Brain microvascular endothelial cell (primary cell): ENCODE results near the gene PEX12.
"Not testable (repeated sequence)": the region's sequence is repeated elsewhere in the genome, so short reads cannot be mapped to it uniquely, and the experiment has no call there.

Experiments used
- DNase-seq: peaks from one replicate; pipeline ENCODE4 v3.0.0-alpha.2; 2020
- H3K27ac ChIP-seq: fragments of 250-450 bp; sonication (Bioruptor Pico); 2 replicates; pipeline ENCODE4 v1.5.1; 2020; ENCODE audit warnings: mild to moderate bottlenecking, moderate library complexity
- H3K27me3 ChIP-seq: fragments of 250-450 bp; sonication (Bioruptor Pico); replicated peaks from 2 replicates; pipeline ENCODE4 v1.5.1; 2020; ENCODE audit warnings: mild to moderate bottlenecking
- H3K36me3 ChIP-seq: fragments of 250-450 bp; sonication (Bioruptor Pico); replicated peaks from 2 replicates; pipeline ENCODE4 v1.5.1; 2020; ENCODE audit warnings: mild to moderate bottlenecking
- H3K4me3 ChIP-seq: 2 replicates; pipeline ENCODE4 v1.5.1; 2011; ENCODE audit warnings: low read depth, mild to moderate bottlenecking, control low read depth, low read length, moderate library complexity
- in situ Hi-C: cut with HindIII; loops from 2 replicates; pipeline ENCODE4 v1.10.0; 2017; ENCODE audit warnings: low sequenced_read_pairs, low pct_ligation_motif_present
- TF ChIP-seq, protein P1 (sequence below): IDR thresholded peaks from 2 replicates; pipeline ENCODE4 v1.5.1; 2011; ENCODE audit warnings: low read depth, mild to moderate bottlenecking, moderate library complexity, low read length, control low read depth, inconsistent platforms; ENCODE audit errors: missing control alignments

PEX12 gene

DNA sequence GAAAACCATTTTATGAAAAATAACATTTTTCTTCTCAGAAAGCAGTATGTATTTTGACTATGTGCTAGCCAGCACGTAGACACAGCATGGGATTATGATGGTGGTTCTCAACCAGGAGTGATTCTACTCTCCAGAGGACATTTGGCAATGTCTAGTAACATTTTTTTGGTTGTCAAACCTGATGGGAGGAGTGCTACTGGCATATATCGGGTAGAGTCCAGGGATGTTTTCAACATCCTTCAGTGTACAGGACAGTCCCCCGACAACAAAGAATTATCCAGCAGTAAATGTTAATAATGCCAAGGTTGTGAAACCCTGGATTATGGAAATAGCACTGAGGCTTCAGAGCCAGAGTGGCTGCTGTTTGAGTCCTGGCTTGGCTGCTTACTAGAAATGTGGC is 36.4 kb upstream of the PEX12 start:
- in situ Hi-C loops = no loop called here
- H3K4me3 ChIP-seq = no peak overlapping the region
- DNase-seq = no peak
- no peaks in the 10 kb centered on the region for H3K27me3 ChIP-seq
- no peak overlapping the region for H3K27ac ChIP-seq
- TF ChIP-seq, protein P1, sequence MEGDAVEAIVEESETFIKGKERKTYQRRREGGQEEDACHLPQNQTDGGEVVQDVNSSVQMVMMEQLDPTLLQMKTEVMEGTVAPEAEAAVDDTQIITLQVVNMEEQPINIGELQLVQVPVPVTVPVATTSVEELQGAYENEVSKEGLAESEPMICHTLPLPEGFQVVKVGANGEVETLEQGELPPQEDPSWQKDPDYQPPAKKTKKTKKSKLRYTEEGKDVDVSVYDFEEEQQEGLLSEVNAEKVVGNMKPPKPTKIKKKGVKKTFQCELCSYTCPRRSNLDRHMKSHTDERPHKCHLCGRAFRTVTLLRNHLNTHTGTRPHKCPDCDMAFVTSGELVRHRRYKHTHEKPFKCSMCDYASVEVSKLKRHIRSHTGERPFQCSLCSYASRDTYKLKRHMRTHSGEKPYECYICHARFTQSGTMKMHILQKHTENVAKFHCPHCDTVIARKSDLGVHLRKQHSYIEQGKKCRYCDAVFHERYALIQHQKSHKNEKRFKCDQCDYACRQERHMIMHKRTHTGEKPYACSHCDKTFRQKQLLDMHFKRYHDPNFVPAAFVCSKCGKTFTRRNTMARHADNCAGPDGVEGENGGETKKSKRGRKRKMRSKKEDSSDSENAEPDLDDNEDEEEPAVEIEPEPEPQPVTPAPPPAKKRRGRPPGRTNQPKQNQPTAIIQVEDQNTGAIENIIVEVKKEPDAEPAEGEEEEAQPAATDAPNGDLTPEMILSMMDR = no peak
- H3K36me3 ChIP-seq = peaks cover 18% of the 10 kb centered on the region

DNA sequence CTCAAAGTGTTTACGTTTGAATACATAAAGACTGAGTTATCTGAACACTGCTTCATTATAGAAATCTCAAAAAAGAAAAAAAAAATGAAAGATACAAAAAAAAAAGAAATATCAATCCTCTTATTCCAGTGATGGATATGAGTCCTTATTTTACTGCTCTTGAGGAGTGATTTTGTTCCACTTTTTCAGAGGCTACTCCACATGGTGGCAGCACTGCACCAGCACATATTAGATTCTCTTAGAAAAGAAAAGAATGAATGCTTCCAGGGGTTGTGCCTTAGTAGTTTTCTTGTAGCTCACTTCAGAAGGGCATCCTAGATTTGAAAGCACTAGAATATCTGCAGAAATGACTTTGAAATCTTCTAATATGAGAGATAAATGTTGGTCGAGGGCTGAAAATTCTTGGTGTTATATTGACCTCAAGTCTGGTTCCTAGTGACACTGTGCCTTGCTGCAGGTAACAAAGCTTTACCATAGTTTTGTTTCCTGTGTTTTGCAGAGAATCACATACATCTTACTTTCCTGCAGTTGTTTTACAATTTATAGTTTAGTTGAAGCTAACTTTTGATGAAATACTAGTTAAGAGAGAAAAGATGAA is 34.7 kb upstream of the PEX12 start:
- in situ Hi-C loops = no loop called here
- no peak overlapping the region for H3K27ac ChIP-seq
- DNase-seq = peak; percentile 54
- H3K36me3 ChIP-seq = peaks cover 23% of the 10 kb centered on the region
- no peaks in the 10 kb centered on the region for H3K27me3 ChIP-seq
- TF ChIP-seq, protein P1 = peak; percentile 77
- H3K4me3 ChIP-seq = no peak overlapping the region

GRCh38 chr17:35610746-35611145 is 32.4 kb upstream of the PEX12 start:
- H3K27me3 ChIP-seq, in situ Hi-C loops, H3K27ac ChIP-seq, DNase-seq, H3K4me3 ChIP-seq: not testable (repeated sequence)
- peaks cover 32% of the 10 kb centered on the region for H3K36me3 ChIP-seq

GRCh38 chr17:35609831-35610230 is 31.5 kb upstream of the PEX12 start:
- no peak for DNase-seq
- Histone ChIP-seq H3K4me3 (no peak overlapping the region), H3K27me3 (no peaks in the 10 kb centered on the region), H3K36me3 (peaks cover 40% of the 10 kb centered on the region), H3K27ac (no peak overlapping the region)
- in situ Hi-C loops = no loop called here
- TF ChIP-seq, protein P1 = no peak

DNA sequence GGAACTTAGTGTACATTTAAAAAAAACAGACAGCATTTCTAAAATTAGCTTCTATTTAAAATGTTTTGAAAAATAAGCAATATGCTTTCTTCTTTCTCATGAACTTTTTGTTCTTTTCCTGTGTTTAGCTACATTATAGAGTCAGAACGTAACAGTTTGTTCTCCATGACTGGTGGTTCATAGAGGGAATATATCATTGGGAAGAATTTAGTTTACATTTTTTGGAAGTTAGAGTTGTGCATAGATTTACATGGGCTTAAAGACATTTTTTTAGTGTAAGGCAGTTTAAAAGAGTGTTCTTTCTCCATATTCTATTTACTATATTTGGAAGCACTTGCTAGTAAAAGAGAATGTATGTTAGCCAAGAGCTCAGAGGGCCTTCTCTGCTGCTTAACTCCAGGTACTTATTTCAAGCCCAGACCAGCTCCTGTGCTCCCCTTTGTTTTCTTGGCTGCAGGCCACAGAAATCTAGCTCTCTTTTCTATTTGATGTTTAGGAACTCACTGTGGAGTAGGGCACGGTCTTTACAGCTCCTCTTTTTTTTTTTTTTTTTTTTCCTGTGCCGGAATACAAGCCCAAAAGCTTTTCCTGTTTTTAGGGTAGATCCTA is 29.0 kb upstream of the PEX12 start:
- H3K27me3 ChIP-seq = no peaks in the 10 kb centered on the region
- H3K36me3 ChIP-seq = peaks cover 39% of the 10 kb centered on the region
- no peak for DNase-seq
- no peak overlapping the region for H3K4me3 ChIP-seq
- no peak overlapping the region for H3K27ac ChIP-seq
- TF ChIP-seq, protein P1 = no peak
- in situ Hi-C loops = no loop called here

- no peaks in the 10 kb centered on the region for H3K27me3 ChIP-seq
- H3K27ac ChIP-seq = no peak overlapping the region
- peaks cover 51% of the 10 kb centered on the region for H3K36me3 ChIP-seq
- H3K4me3 ChIP-seq = no peak overlapping the region
- TF ChIP-seq, protein P1 = no peak
- DNase-seq = no peak
- in situ Hi-C loops = no loop called here
Measured at GRCh38 chr17:35605678-35606077, 27.3 kb upstream of the PEX12 start.
